Esophagus squamous epithelium (tissue), 4 donors: ENCODE data around the gene DZIP1L.

Source experiments
- POLR2A ChIP-seq, 4 donors: fragments of 450-650 bp; IDR thresholded peaks; one replicate each; pipeline ENCODE4 v1.6.1; 2017; ENCODE audit warnings: antibody characterized with exemption in 4 of 4, mild to moderate bottlenecking in 4 of 4, moderate library complexity in 3 of 4
- TF ChIP-seq, protein P1 (sequence below), 6 experiments: fragments of 450-650 bp in 4 of 6; fragments of 200-600 bp in 2 of 6; sonication (generic) in 2 of 6; IDR thresholded peaks; one replicate each; pipeline ENCODE4 v1.5.1; 2016 to 2019; ENCODE audit warnings: antibody characterized with exemption in 6 of 6, mild to moderate bottlenecking in 4 of 6, moderate library complexity in 4 of 6

DNA sequence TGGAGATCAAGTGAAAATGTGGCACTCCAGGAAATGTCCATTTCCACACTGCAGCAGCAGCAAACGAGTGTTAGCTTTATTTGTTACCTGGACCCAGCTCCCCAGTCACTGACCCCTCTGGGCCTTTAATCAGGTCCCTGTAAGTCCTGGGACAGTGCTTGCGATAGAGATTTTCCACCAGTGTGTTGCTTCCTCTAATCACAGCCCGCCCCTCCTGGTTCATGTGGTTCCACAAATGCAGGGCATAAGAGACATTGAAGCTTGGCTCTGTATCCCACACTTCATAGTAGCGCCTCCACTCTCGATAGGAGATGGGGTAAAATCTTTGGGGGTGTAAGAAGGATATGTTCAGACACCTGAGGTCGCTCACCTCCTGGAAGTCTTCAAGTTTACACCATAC lies 8.8 kb upstream of the DZIP1L start:
- TF ChIP-seq POLR2A (IDR thresholded peaks at IDR 0.05): no peak
- TF ChIP-seq, protein P1, sequence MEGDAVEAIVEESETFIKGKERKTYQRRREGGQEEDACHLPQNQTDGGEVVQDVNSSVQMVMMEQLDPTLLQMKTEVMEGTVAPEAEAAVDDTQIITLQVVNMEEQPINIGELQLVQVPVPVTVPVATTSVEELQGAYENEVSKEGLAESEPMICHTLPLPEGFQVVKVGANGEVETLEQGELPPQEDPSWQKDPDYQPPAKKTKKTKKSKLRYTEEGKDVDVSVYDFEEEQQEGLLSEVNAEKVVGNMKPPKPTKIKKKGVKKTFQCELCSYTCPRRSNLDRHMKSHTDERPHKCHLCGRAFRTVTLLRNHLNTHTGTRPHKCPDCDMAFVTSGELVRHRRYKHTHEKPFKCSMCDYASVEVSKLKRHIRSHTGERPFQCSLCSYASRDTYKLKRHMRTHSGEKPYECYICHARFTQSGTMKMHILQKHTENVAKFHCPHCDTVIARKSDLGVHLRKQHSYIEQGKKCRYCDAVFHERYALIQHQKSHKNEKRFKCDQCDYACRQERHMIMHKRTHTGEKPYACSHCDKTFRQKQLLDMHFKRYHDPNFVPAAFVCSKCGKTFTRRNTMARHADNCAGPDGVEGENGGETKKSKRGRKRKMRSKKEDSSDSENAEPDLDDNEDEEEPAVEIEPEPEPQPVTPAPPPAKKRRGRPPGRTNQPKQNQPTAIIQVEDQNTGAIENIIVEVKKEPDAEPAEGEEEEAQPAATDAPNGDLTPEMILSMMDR (IDR thresholded peaks at IDR 0.05): no peak
